Breast epithelium (tissue), 4 donors: ENCODE data around the gene RUNDC1. TPM values are rescaled to one million over a fixed set of nuclear protein-coding genes. Genes with fewer than 3 reads are reported as not detected.

Experiments
- DNase-seq, 2 donors: peaks; one replicate each; pipeline ENCODE4 v3.0.0-alpha.2; 2019; ENCODE audit warnings: low spot score in 2 of 2
- H3K27ac ChIP-seq, 2 donors: fragments of 200-600 bp; sonication (generic) in 1 of 2; one replicate each; pipeline ENCODE4 v1.5.1; 2016 to 2019; ENCODE audit warnings: mild to moderate bottlenecking in 1 of 2
- H3K27me3 ChIP-seq, 2 donors: fragments of 200-600 bp; sonication (generic) in 1 of 2; one replicate each; pipeline versions ENCODE4 v1.5.1 to v1.6.0; 2017 to 2019; ENCODE audit warnings: control low read depth in 1 of 2, mild to moderate bottlenecking in 1 of 2
- H3K36me3 ChIP-seq: fragments of 200-600 bp; one replicate; pipeline ENCODE4 v1.5.1; 2019
- H3K4me1 ChIP-seq, 2 donors: fragments of 200-600 bp; sonication (generic); one replicate each; pipeline ENCODE4 v1.5.1; 2016 to 2019; ENCODE audit warnings: control low read depth in 1 of 2
- H3K4me3 ChIP-seq, 3 donors: fragments of 200-600 bp; sonication (generic); 1 replicate in 2 of 3; 2 replicates in 1 of 3; pipeline ENCODE4 v1.5.1; 2016 to 2019; ENCODE audit warnings: mild to moderate bottlenecking in 3 of 3, moderate library complexity in 2 of 3
- H3K9me3 ChIP-seq, 2 donors: fragments of 200-600 bp; sonication (generic) in 1 of 2; one replicate each; pipeline ENCODE4 v1.5.1; 2016 to 2019; ENCODE audit warnings: control low read depth in 1 of 2
- POLR2A ChIP-seq: fragments of 450-650 bp; IDR thresholded peaks from one replicate; pipeline ENCODE4 v1.6.1; 2016; ENCODE audit warnings: antibody characterized with exemption, mild to moderate bottlenecking, moderate library complexity
- POLR2AphosphoS5 ChIP-seq, 3 donors: sonication (generic); formaldehyde crosslinking; IDR thresholded peaks; one replicate each; pipeline ENCODE4 v1.6.1; 2017; ENCODE audit warnings: antibody characterized with exemption in 3 of 3
- intact Hi-C: fragments of 100-400 bp; cut with DNase I; formaldehyde crosslinking; loops from one replicate; pipeline ENCODE4 v1.15.1; 2023; ENCODE audit warnings: low total_unique reads
- total RNA-seq, 3 donors: library from RNA; depleted of rRNA; stranded (reverse); fragments of >200 nt; gene quantifications; one replicate each; pipeline ENCODE4 v1.1.0, GENCODE V29; 2016
- TF ChIP-seq, protein P1 (sequence below), 3 donors: fragments of 450-650 bp; IDR thresholded peaks; one replicate each; pipeline ENCODE4 v1.5.1; 2016 to 2017; ENCODE audit warnings: antibody characterized with exemption in 3 of 3, mild to moderate bottlenecking in 3 of 3, moderate library complexity in 3 of 3

Gene RUNDC1
- total RNA-seq: 10 to 100 TPM in 2 of 3 donors, 1 to 10 TPM in 1; 8.6 to 25.8 (median 22.3) TPM

DNA sequence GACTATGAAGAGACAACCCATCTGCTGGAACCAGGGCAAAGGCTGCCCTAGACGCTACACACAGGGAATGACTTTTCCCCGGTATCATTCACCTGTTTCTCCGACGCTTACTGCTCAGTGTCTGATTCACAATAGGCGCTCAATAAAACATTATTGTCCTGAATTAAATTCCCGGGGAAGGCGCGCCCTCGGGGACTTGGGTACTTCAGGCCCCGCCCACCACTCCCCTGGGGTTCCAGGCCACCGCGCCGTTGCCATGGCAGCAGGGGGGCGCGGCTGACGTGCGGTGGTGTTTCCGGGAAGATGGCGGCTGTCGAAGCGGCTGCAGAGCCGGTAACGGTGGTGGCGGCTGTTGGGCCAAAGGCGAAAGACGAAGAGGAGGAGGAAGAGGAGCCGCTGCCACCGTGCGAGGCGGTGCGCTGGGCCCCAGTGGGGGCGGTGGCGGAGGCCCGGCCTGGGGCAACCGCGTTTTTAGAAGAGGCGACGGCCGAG is at the start of gene RUNDC1:
Gene RUNDC1, plus strand, starts transcription at position 292 of the 492 bp plus-strand sequence. Its CDS starts 12 bp downstream, at position 304.
- H3K36me3 ChIP-seq: no peaks in the 10 kb centered on the region
- no peaks in the 10 kb centered on the region for H3K27me3 ChIP-seq
- peak within 1 kb of the TSS; percentile 91 to 100 (median 98) for H3K4me3 ChIP-seq
- TF ChIP-seq, protein P1, sequence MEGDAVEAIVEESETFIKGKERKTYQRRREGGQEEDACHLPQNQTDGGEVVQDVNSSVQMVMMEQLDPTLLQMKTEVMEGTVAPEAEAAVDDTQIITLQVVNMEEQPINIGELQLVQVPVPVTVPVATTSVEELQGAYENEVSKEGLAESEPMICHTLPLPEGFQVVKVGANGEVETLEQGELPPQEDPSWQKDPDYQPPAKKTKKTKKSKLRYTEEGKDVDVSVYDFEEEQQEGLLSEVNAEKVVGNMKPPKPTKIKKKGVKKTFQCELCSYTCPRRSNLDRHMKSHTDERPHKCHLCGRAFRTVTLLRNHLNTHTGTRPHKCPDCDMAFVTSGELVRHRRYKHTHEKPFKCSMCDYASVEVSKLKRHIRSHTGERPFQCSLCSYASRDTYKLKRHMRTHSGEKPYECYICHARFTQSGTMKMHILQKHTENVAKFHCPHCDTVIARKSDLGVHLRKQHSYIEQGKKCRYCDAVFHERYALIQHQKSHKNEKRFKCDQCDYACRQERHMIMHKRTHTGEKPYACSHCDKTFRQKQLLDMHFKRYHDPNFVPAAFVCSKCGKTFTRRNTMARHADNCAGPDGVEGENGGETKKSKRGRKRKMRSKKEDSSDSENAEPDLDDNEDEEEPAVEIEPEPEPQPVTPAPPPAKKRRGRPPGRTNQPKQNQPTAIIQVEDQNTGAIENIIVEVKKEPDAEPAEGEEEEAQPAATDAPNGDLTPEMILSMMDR (IDR thresholded peaks at IDR 0.05): no peak
- TF ChIP-seq POLR2AphosphoS5 (IDR thresholded peaks at IDR 0.05): peak; percentile 55 to 79 (median 67)
- TF ChIP-seq POLR2A: peak; percentile 55
- no peaks in the 10 kb centered on the region for H3K4me1 ChIP-seq
- intact Hi-C loops: no loop called here
- peak; percentile 87 to 94 for DNase-seq
- peak within 1 kb of the TSS; percentile 90 to 96 for H3K27ac ChIP-seq
- H3K9me3 ChIP-seq: no peaks in the 10 kb centered on the region

DNA sequence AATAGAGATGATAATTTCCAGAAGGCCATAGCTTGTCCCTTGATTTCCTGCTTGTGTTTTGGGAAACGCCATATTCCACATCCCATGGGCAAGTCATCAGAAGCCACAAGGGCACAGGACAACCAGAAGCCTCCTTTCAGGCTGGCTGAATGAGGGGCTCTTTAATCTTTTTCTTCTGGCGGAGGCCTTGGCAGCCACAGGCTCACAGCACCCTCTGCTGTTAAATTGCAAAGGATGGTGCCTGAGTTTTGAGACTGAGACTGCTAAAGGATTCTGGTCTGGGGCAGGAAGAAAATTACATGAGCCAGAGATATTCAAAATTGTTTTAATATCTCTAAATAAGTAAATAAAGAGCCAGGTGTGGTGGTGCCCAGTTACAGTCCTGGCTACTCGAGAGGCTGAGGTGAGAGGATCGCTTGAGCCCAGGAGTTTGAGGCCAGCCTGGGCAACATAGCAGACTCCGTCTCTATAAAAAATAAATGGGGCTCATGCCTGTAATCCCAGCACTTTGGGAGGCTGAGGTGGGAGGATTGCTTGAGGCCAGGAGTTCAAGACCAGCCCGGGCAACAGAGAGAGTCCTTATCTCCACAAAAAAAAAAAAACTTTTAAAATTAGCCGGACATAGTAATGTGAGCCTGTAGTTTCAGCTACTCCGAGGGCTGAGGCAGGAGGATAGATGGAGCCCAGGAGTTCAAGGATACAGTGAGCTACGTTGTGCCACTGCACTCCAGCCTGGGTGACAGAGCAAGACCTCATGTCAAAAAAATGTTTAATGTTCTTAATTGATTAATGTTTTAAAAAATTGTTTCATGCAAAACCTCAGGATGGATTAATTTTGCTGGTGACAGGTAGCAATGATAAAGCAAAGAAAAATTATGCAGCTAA is 42.4 kb upstream of the RUNDC1 start:
- H3K27me3 ChIP-seq: no peaks in the 10 kb centered on the region
- TF ChIP-seq POLR2A (no peak), POLR2AphosphoS5 (IDR thresholded peaks at IDR 0.05) (no peak)
- TF ChIP-seq, protein P1 (IDR thresholded peaks at IDR 0.05): peak in 1 of 3 donors; percentile 20
- H3K4me3 ChIP-seq: no peak overlapping the region
- no peak for DNase-seq
- intact Hi-C loops: no loop called here
- H3K4me1 ChIP-seq: no peaks in the 10 kb centered on the region
- no peak overlapping the region for H3K27ac ChIP-seq
- no peaks in the 10 kb centered on the region for H3K9me3 ChIP-seq
- no peaks in the 10 kb centered on the region for H3K36me3 ChIP-seq

DNA sequence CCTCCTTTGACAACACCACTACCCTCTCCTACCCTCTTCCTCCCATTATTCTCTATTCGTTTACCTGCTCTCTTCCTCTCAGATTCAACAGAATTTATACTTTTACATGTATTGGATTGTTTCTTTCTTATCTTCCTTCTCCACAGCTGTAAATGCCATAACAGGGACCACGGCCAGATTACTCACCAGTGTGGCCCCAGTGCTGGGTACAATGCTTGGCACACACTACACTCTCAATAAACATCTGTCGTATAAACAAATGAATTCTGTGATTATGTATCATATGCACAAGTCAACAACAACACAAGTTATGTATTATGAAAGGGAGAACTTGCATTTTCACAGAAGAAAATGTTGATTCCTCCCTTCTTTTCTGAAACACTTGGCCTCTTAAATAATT is 36.2 kb upstream of the RUNDC1 start:
- no peak overlapping the region for H3K27ac ChIP-seq
- intact Hi-C loops: no loop called here
- TF ChIP-seq, protein P1 (IDR thresholded peaks at IDR 0.05): no peak
- no peak for TF ChIP-seq POLR2AphosphoS5 (IDR thresholded peaks at IDR 0.05)
- no peak for TF ChIP-seq POLR2A

DNA sequence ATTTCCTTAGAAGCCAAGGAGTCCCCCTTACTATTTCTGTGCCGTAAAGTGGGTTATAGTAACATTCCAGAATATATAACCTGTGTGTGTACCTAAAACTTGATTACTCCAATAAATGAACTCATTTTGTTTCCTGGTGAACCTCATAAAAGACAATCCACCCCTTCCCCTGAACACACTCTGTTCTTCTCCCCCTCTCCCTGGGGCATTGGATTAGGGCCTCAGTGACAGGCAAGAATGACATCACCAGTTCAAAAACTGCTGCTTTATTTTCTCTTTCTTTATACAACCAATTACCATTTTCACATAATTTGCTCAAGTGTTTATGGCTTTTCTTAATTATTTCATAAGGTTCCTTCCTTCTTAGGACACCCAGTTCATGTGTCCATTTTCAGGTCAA is 33.6 kb upstream of the RUNDC1 start:
- H3K36me3 ChIP-seq: peaks cover 4% of the 10 kb centered on the region
- no peak overlapping the region for H3K27ac ChIP-seq
- TF ChIP-seq POLR2AphosphoS5 (IDR thresholded peaks at IDR 0.05) (no peak), POLR2A (no peak)
- TF ChIP-seq, protein P1 (IDR thresholded peaks at IDR 0.05): no peak
- H3K4me1 ChIP-seq: no peaks in the 10 kb centered on the region
- intact Hi-C loops: no loop called here
- H3K4me3 ChIP-seq: no peak overlapping the region
- no peak for DNase-seq
- H3K27me3 ChIP-seq: no peaks in the 10 kb centered on the region
- no peaks in the 10 kb centered on the region for H3K9me3 ChIP-seq

More for the DNA sequence above, 36.2 kb upstream of the RUNDC1 start:
- Histone ChIP-seq H3K36me3 (no peaks in the 10 kb centered on the region), H3K27me3 (no peaks in the 10 kb centered on the region), H3K4me1 (no peaks in the 10 kb centered on the region), H3K4me3 (no peak overlapping the region), H3K9me3 (no peaks in the 10 kb centered on the region)
- no peak for DNase-seq
